H1 (cell line): ENCODE measurements around the gene EPHA3. TPM values are rescaled to one million over a fixed set of nuclear protein-coding genes. Genes with fewer than 3 reads are reported as not detected.
A peak's percentile ranks its signal among the peaks of the same experiment; 100 is the strongest.

Experiments
- CTCF ChIA-PET: fragments of 300-600 bp; sonication (Branson Sonifier 250); formaldehyde crosslinking; loops from one replicate; lab custom pipeline; 2021; ENCODE audit not compliant: partially characterized antibody; lab: Charles Lee
- POLR2A ChIA-PET: fragments of 300-600 bp; sonication (Branson Sonifier 250); formaldehyde crosslinking; loops from one replicate; lab custom pipeline; 2021; ENCODE audit warnings: inconsistent platforms; ENCODE audit not compliant: partially characterized antibody; lab: Charles Lee
- DNase-seq, 2 experiments: peaks; one replicate each; pipeline versions ENCODE4 v3.0.0 to v3.0.0-alpha.2; 2010 to 2022; ENCODE audit warnings: low spot score in 2 of 2, low read depth in 1 of 2, mixed read lengths in 1 of 2
- FAIRE-seq: peaks from 2 replicates; lab custom pipeline; 2011; peaks lifted over from hg19 to GRCh38; lab: Jason Lieb, UNC
- H2AFZ ChIP-seq: 2 replicates; pipeline ENCODE4 v1.8.1; 2012; ENCODE audit warnings: low read length, inconsistent platforms
- H2AK5ac ChIP-seq: 2 replicates; pipeline ENCODE4 v1.6.1; 2013; ENCODE audit warnings: low read depth, low read length
- H2BK120ac ChIP-seq: replicated peaks from 2 replicates; pipeline ENCODE3; 2013; ENCODE audit warnings: low read depth, low read length, inconsistent platforms
- H2BK12ac ChIP-seq: 2 replicates; pipeline ENCODE4 v1.6.1; 2013; ENCODE audit warnings: low read depth, low read length
- H2BK15ac ChIP-seq: 2 replicates; pipeline ENCODE4 v1.6.1; 2013; ENCODE audit warnings: low read length
- H2BK20ac ChIP-seq: 2 replicates; pipeline ENCODE4 v1.6.1; 2013; ENCODE audit warnings: low read length
- H2BK5ac ChIP-seq: 2 replicates; pipeline ENCODE4 v1.6.1; 2013; ENCODE audit warnings: low read depth, low read length
- H3K14ac ChIP-seq: 2 replicates; pipeline ENCODE4 v1.6.1; 2013; ENCODE audit warnings: inconsistent platforms; ENCODE audit not compliant: insufficient read length
- H3K18ac ChIP-seq: 2 replicates; pipeline ENCODE4 v1.6.1; 2013; ENCODE audit warnings: low read length; ENCODE audit errors: extremely low read depth
- H3K23ac ChIP-seq: 2 replicates; pipeline ENCODE4 v1.6.1; 2013; ENCODE audit warnings: inconsistent platforms; ENCODE audit not compliant: insufficient read length
- H3K23me2 ChIP-seq: 2 replicates; pipeline ENCODE4 v1.6.1; 2013; ENCODE audit warnings: low read depth, low read length
- H3K27ac ChIP-seq: 2 replicates; pipeline ENCODE4 v1.6.1; 2011; ENCODE audit warnings: low read depth, low read length, inconsistent platforms
- H3K27me3 ChIP-seq, 4 experiments: replicated peaks in 1 of 4; 1 replicate in 1 of 4; 2 replicates in 3 of 4; pipeline versions ENCODE4 v1.6.1 to v1.8.1; 2011 to 2013; ENCODE audit warnings: low read length in 3 of 4, mild to moderate bottlenecking in 3 of 4, inconsistent platforms in 2 of 4, mixed read lengths in 2 of 4, moderate library complexity in 1 of 4; ENCODE audit not compliant: control insufficient read depth in 3 of 4, insufficient read depth in 3 of 4; ENCODE audit errors: extremely low read depth in 1 of 4
- H3K36me3 ChIP-seq, 4 experiments: 2 replicates each; pipeline versions ENCODE4 v1.6.1 to v1.8.1; 2011 to 2013; ENCODE audit warnings: mild to moderate bottlenecking in 4 of 4, low read length in 3 of 4, moderate library complexity in 2 of 4, control low read depth in 1 of 4, inconsistent platforms in 1 of 4; ENCODE audit not compliant: insufficient read depth in 4 of 4, control insufficient read depth in 2 of 4
- H3K4ac ChIP-seq: replicated peaks from 2 replicates; pipeline ENCODE3; 2013; ENCODE audit warnings: low read length, low read depth, mixed read lengths, inconsistent platforms; ENCODE audit not compliant: insufficient read length
- H3K4me1 ChIP-seq, 4 experiments: replicated peaks in 1 of 4; 1 replicate in 1 of 4; 2 replicates in 3 of 4; pipeline versions ENCODE4 v1.6.1 to v1.8.1; 2011 to 2013; ENCODE audit warnings: low read length in 3 of 4, inconsistent platforms in 2 of 4, mixed read lengths in 1 of 4; ENCODE audit not compliant: insufficient read depth in 4 of 4, control insufficient read depth in 3 of 4
- H3K4me2 ChIP-seq, 2 experiments: 2 replicates each; pipeline versions ENCODE4 v1.6.1 to v1.8.1; 2011 to 2013; ENCODE audit warnings: low read depth in 2 of 2, low read length in 2 of 2, control low read depth in 1 of 2, inconsistent platforms in 1 of 2, mild to moderate bottlenecking in 1 of 2; ENCODE audit not compliant: insufficient read depth in 1 of 2
- H3K4me3 ChIP-seq, 4 experiments: fragments of 200-600, 300-600 bp in 1 of 4; sonication (generic), shearing (Covaris generic), sonication (Bioruptor Twin) in 1 of 4; 2 replicates each; pipeline versions ENCODE4 v1.5.1 to v1.8.1; 2011 to 2016; ENCODE audit warnings: low read length in 4 of 4, low read depth in 3 of 4, control low read depth in 2 of 4, inconsistent platforms in 2 of 4, mild to moderate bottlenecking in 2 of 4, mixed read lengths in 1 of 4, moderate library complexity in 1 of 4; ENCODE audit not compliant: insufficient read depth in 2 of 4; ENCODE audit errors: extremely low read depth in 1 of 4
- H3K56ac ChIP-seq: replicated peaks from 2 replicates; pipeline ENCODE3; 2013; ENCODE audit warnings: low read depth, mild to moderate bottlenecking, mixed read lengths, low read length, inconsistent platforms; ENCODE audit not compliant: insufficient read length
- H3K79me1 ChIP-seq: 2 replicates; pipeline ENCODE4 v1.6.1; 2013; ENCODE audit warnings: low read depth, low read length, control low read depth
- H3K79me2 ChIP-seq, 2 experiments: 2 replicates each; pipeline versions ENCODE4 v1.6.1 to v1.8.1; 2012 to 2013; ENCODE audit warnings: low read length in 2 of 2, mild to moderate bottlenecking in 2 of 2, inconsistent platforms in 1 of 2; ENCODE audit not compliant: insufficient read depth in 2 of 2, control insufficient read depth in 1 of 2
- H3K9ac ChIP-seq, 4 experiments: replicated peaks in 1 of 4; 1 replicate in 1 of 4; 2 replicates in 3 of 4; pipeline versions ENCODE4 v1.6.1 to v1.8.1; 2011 to 2013; ENCODE audit warnings: low read depth in 3 of 4, low read length in 3 of 4, control low read depth in 2 of 4, mild to moderate bottlenecking in 2 of 4, moderate library complexity in 2 of 4, inconsistent platforms in 1 of 4; ENCODE audit errors: extremely low read depth in 1 of 4
- H3K9me3 ChIP-seq, 2 experiments: 2 replicates each; pipeline versions ENCODE4 v1.6.1 to v1.8.1; 2012 to 2013; ENCODE audit warnings: mild to moderate bottlenecking in 2 of 2, moderate library complexity in 2 of 2, control low read depth in 1 of 2, inconsistent platforms in 1 of 2, low read depth in 1 of 2, low read length in 1 of 2, mixed read lengths in 1 of 2; ENCODE audit not compliant: insufficient read depth in 2 of 2
- H4K20me1 ChIP-seq, 2 experiments: replicated peaks in 1 of 2; 2 replicates each; pipeline versions ENCODE3 to v1.8.1; 2011 to 2013; ENCODE audit warnings: inconsistent platforms in 2 of 2, low read length in 2 of 2, mild to moderate bottlenecking in 1 of 2; ENCODE audit not compliant: insufficient read depth in 2 of 2, control insufficient read depth in 1 of 2
- H4K5ac ChIP-seq: 2 replicates; pipeline ENCODE4 v1.6.1; 2013; ENCODE audit warnings: low read length, low read depth, mixed read lengths, inconsistent platforms; ENCODE audit not compliant: insufficient read length
- H4K8ac ChIP-seq: 2 replicates; pipeline ENCODE4 v1.8.0; 2013; ENCODE audit warnings: mild to moderate bottlenecking, moderate library complexity, low read length, inconsistent platforms; ENCODE audit not compliant: insufficient read depth; ENCODE audit errors: extremely low read depth
- H4K91ac ChIP-seq: replicated peaks from 2 replicates; pipeline ENCODE3; 2013; ENCODE audit warnings: low read length, mixed read lengths, inconsistent platforms; ENCODE audit not compliant: insufficient read length
- BACH1 ChIP-seq: IDR thresholded peaks from 2 replicates; pipeline ENCODE4 v1.6.1; 2012; ENCODE audit warnings: low read length, improper control_type of control experiment
- BRCA1 ChIP-seq: IDR thresholded peaks from 2 replicates; pipeline ENCODE4 v1.6.1; 2012; ENCODE audit warnings: low read depth, low read length, improper control_type of control experiment
- CHD2 ChIP-seq: IDR thresholded peaks from 2 replicates; pipeline ENCODE4 v1.6.1; 2012; ENCODE audit warnings: low read length, improper control_type of control experiment
- CREB1 ChIP-seq: IDR thresholded peaks from 2 replicates; pipeline ENCODE4 v1.6.1; 2012; ENCODE audit warnings: inconsistent platforms
- EP300 ChIP-seq, 2 experiments: IDR thresholded peaks; 1 replicate in 1 of 2; 2 replicates in 1 of 2; pipeline ENCODE4 v1.6.1; 2011 to 2012; ENCODE audit warnings: low read depth in 2 of 2, low read length in 2 of 2, mild to moderate bottlenecking in 2 of 2, borderline replicate concordance in 1 of 2, inconsistent platforms in 1 of 2, moderate library complexity in 1 of 2
- EZH2 ChIP-seq: fragments of 200-600 bp; sonication (generic); IDR thresholded peaks from 2 replicates; pipeline ENCODE4 v1.7.1; 2012; ENCODE audit warnings: low read depth, mild to moderate bottlenecking, moderate library complexity, low read length, inconsistent platforms; ENCODE audit not compliant: severe bottlenecking
- JUN ChIP-seq: IDR thresholded peaks from 2 replicates; pipeline ENCODE4 v1.6.1; 2011; ENCODE audit warnings: low read depth, mild to moderate bottlenecking, improper control_type of control experiment, low read length
- RBBP5 ChIP-seq: IDR thresholded peaks from 2 replicates; pipeline ENCODE4 v1.7.1; 2012; ENCODE audit warnings: low read depth, mild to moderate bottlenecking, inconsistent platforms, low read length, moderate library complexity, borderline replicate concordance
- RFX5 ChIP-seq: IDR thresholded peaks from 2 replicates; pipeline ENCODE4 v1.6.1; 2011; ENCODE audit warnings: low read depth, low read length, improper control_type of control experiment, borderline replicate concordance
- SAP30 ChIP-seq: fragments of 300-600 bp; sonication (generic); IDR thresholded peaks from 2 replicates; pipeline ENCODE4 v1.7.1; 2012; ENCODE audit warnings: low read length, moderate library complexity, mild to moderate bottlenecking, inconsistent platforms; ENCODE audit not compliant: insufficient read depth, insufficient replicate concordance
- SIN3A ChIP-seq, 2 experiments: IDR thresholded peaks in 1 of 2; conservative IDR thresholded peaks in 1 of 2; 2 replicates each; pipeline ENCODE4 v1.6.1; 2011 to 2012; ENCODE audit warnings: low read length in 2 of 2, improper control_type of control experiment in 1 of 2, low read depth in 1 of 2, mild to moderate bottlenecking in 1 of 2
- USF2 ChIP-seq: IDR thresholded peaks from 2 replicates; pipeline ENCODE4 v1.6.1; 2011; ENCODE audit warnings: low read length, improper control_type of control experiment
- polyA plus RNA-seq, 7 experiments: library from polyadenylated mRNA; depleted of rRNA in 3 of 7; stranded (reverse) in 5 of 7; unstranded in 2 of 7; fragments of >200 nt in 5 of 7; fragments of 200-250 nt in 2 of 7; gene quantifications; 1 replicate in 5 of 7; 2 replicates in 1 of 7; 4 replicates in 1 of 7; pipeline versions ENCODE4 v1.2.1 to v1.2.3, GENCODE V29; 2011 to 2013; ENCODE audit warnings: missing spikeins in 2 of 7, mixed read lengths in 2 of 7
- total RNA-seq: library from RNA; stranded (reverse); fragmentation: NEBNext Ultra II Directional; extraction: Animal tissue kit (Norgen Biotek cat#: 25700); gene quantifications from 2 replicates; pipeline ENCODE4 v1.2.1, GENCODE V29; 2021

EPHA3 gene
- total and polyA plus RNA-seq, 2 of the 8 experiments (the other 6 are each of a cell fraction or from before 2014, with no cell fraction given), result 0.09 to 0.22 TPM

- Histone ChIP-seq H3K4me1 (peaks cover 0 to 4% (median 3%) of the 10 kb centered on the region in 4 experiments; a peak in 2 of 7 replicates), H4K91ac (no peak overlapping the region), H3K27ac (no peak overlapping the region), H4K20me1 (no peaks in the 10 kb centered on the region), H3K56ac (no peak overlapping the region), H3K9me3 (no peaks in the 10 kb centered on the region), H2BK20ac (no peak overlapping the region), H2BK12ac (peak overlapping the region; percentile 82; the same call in 1 of the 2 replicates), H3K23ac (no peak overlapping the region), H3K9ac (no peak overlapping the region), H4K8ac (no peak overlapping the region), H3K18ac (no peak overlapping the region), H3K79me2 (no peaks in the 10 kb centered on the region), H3K4me3 (no peak overlapping the region), H2BK120ac (no peak overlapping the region), H3K14ac (no peak overlapping the region), H3K4me2 (no peak overlapping the region), H2AK5ac (no peak overlapping the region), H3K79me1 (no peaks in the 10 kb centered on the region), H3K4ac (no peak overlapping the region), H4K5ac (no peak overlapping the region), H3K23me2 (no peaks in the 10 kb centered on the region; the same call in 1 of the 2 replicates), H2BK15ac (no peak overlapping the region), H3K27me3 (no peaks in the 10 kb centered on the region), H2BK5ac (no peak overlapping the region), H2AFZ (no peak overlapping the region), H3K36me3 (no peaks in the 10 kb centered on the region)
- FAIRE-seq, result no peak
- TF ChIP-seq SAP30 (no peak), BACH1 (no peak), SIN3A (conservative IDR thresholded peaks at IDR 0.05 in 1 of 2, IDR thresholded peaks at IDR 0.05 in 1 of 2; ENCODE audit: low read depth in 1 of 2, low read length in 2 of 2) (no peak), EP300 (IDR thresholded peaks at IDR 0.05; ENCODE audit: borderline replicate concordance in 1 of 2, low read depth in 2 of 2, low read length in 2 of 2) (no peak), JUN (no peak), USF2 (no peak), RBBP5 (no peak), RFX5 (no peak), CHD2 (no peak), BRCA1 (no peak), EZH2 (no peak), CREB1 (no peak)
- no peak for DNase-seq
- ChIA-PET POLR2A (no interaction called here), CTCF (no interaction called here)
These were observed 127.2 kb downstream of the EPHA3 start for GRCh38 chr3:89234620-89235019.
